GM12864 (cell line): ENCODE data around the gene SPAAR.

Source experiments
- DNase-seq: peaks from one replicate; pipeline ENCODE4 v3.0.0-alpha.2; 2011; ENCODE audit warnings: low read depth
- H3K4me3 ChIP-seq: 2 replicates; pipeline ENCODE4 v1.5.1; 2011; ENCODE audit warnings: mild to moderate bottlenecking, low read depth, low read length, control low read depth
- TF ChIP-seq, protein P1 (sequence below): IDR thresholded peaks from 2 replicates; pipeline ENCODE4 v1.5.1; 2011; ENCODE audit warnings: low read depth, mild to moderate bottlenecking, moderate library complexity, low read length, control low read depth, inconsistent platforms; ENCODE audit errors: missing control alignments

Gene SPAAR

GRCh38 chr9:35868933-35869332 is 40.4 kb upstream of the SPAAR start:
- DNase-seq: no peak
- no peak overlapping the region for H3K4me3 ChIP-seq
- TF ChIP-seq, protein P1, sequence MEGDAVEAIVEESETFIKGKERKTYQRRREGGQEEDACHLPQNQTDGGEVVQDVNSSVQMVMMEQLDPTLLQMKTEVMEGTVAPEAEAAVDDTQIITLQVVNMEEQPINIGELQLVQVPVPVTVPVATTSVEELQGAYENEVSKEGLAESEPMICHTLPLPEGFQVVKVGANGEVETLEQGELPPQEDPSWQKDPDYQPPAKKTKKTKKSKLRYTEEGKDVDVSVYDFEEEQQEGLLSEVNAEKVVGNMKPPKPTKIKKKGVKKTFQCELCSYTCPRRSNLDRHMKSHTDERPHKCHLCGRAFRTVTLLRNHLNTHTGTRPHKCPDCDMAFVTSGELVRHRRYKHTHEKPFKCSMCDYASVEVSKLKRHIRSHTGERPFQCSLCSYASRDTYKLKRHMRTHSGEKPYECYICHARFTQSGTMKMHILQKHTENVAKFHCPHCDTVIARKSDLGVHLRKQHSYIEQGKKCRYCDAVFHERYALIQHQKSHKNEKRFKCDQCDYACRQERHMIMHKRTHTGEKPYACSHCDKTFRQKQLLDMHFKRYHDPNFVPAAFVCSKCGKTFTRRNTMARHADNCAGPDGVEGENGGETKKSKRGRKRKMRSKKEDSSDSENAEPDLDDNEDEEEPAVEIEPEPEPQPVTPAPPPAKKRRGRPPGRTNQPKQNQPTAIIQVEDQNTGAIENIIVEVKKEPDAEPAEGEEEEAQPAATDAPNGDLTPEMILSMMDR: no peak

DNA sequence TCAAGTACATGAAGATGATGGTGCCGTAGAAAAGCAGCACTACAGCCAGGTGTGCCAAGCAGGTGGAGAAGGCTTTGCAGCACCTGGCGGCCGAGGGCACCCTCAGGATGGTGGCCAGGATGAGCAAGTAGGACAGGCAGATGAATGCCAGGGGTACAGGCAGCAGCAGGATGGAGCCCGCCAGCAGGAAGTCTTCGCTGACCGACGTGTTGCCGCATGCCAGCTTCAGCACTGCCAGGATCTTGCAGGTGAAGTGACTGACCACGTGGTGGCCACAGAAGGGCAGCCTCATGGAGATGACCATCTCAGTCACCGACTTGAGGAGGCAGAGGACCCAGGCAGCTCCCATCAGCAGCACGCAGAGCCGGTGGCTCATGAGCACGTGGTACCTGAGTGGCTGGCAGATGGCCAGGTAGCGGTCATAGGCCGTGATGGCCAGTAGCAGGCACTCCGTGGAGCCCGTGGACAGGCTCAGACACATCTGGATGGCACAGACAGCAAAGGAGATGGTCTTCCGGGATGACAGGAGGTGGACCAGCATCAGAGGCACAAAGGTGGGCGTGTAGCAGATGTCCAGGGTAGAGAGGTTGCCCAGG is 39.6 kb upstream of the SPAAR start:
- TF ChIP-seq, protein P1: no peak
- DNase-seq: no peak
- H3K4me3 ChIP-seq: no peak overlapping the region

- TF ChIP-seq, protein P1: no peak
- H3K4me3 ChIP-seq: no peak within 1 kb of the TSS
- DNase-seq: no peak
Observed at GRCh38 chr9:35870351-35870923, 38.9 kb upstream of the SPAAR start, which contains the start of gene OR13J1. OR13J1 (minus strand) TSS chr9:35870401; CDS start chr9:35870401, 0 bp downstream.

DNA sequence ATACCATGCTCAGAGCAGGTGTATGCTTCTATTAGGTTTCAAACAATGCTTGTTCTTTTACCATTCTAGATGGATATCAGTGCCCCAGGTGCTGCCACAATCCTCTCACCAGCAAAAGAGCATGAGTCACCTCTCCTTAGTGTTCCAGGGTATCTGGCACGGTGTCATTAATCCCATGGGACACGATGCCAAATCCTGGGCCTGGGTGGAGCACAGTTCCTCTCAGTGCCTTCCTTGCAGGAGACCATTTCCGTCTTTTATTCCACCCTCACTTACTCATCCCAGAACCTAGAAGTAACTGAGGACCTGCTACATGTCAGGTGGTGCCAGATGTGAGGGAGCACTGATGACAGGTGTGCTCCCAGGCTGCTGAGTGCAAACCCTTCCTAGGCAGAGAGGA is 37.7 kb upstream of the SPAAR start:
- no peak for DNase-seq
- no peak overlapping the region for H3K4me3 ChIP-seq
- TF ChIP-seq, protein P1: no peak

GRCh38 chr9:35872505-35872904 is 36.8 kb upstream of the SPAAR start:
- DNase-seq: no peak
- H3K4me3 ChIP-seq: no peak overlapping the region
- TF ChIP-seq, protein P1: no peak

DNA sequence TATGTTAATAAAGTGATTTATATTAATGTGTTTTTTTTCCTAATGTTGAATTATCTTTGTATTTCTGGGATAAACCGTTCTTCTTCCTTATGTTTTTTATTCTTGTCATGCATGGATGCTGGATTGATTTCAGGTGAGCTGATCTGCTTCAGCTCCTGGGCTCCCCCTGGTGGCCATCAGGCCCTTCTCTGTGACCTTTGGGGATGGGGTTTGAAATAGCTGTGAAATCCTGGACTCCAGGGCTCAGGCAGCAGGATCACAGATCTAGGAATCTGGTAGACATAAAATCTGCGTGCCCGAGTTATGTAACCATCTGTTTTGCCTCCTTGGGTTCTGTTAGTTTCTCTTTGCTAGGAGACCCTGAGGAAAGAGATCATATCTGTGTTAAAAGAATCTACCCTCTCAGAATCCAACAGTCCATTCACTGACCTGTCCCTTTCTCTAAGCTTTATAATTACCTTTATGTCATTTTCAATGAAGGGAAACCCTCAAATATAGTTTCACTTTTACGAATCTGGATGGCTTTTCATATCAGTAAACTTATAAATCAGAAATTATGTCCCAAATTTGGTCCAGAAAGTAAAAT is 26.9 kb upstream of the SPAAR start:
- peak; percentile 38 for DNase-seq
- TF ChIP-seq, protein P1: peak; percentile 93
- H3K4me3 ChIP-seq: no peak overlapping the region
